Keratinocyte (primary cell): ENCODE measurements around the gene MS4A3. TPM values are rescaled to one million over a fixed set of nuclear protein-coding genes. Genes with fewer than 3 reads are reported as not detected.

Experiments used
- DNase-seq: peaks from one replicate; pipeline ENCODE4 v3.0.0-alpha.2; 2011; ENCODE audit warnings: low read depth, missing footprints, low spot score
- FAIRE-seq: peaks from 2 replicates; lab custom pipeline; 2011; peaks lifted over from hg19 to GRCh38; lab: Jason Lieb, UNC
- H2AFZ ChIP-seq: 2 replicates; pipeline ENCODE4 v1.6.0; 2012; ENCODE audit warnings: low read length, control low read depth, inconsistent platforms; ENCODE audit not compliant: control insufficient read depth
- H3K27ac ChIP-seq: 2 replicates; pipeline ENCODE4 v1.5.1; 2011; ENCODE audit warnings: low read length; ENCODE audit not compliant: control insufficient read depth, insufficient read depth
- H3K27me3 ChIP-seq: 3 replicates; pipeline ENCODE4 v1.6.0; 2011; ENCODE audit warnings: low read length; ENCODE audit not compliant: control insufficient read depth, insufficient read depth; ENCODE audit errors: extremely low read depth
- H3K36me3 ChIP-seq, 2 experiments: 2 replicates in 1 of 2; 3 replicates in 1 of 2; pipeline ENCODE4 v1.5.1; 2011; ENCODE audit warnings: low read length in 2 of 2, mild to moderate bottlenecking in 1 of 2; ENCODE audit not compliant: control insufficient read depth in 2 of 2, insufficient read depth in 2 of 2; ENCODE audit errors: extremely low read depth in 1 of 2
- H3K4me1 ChIP-seq: 3 replicates; pipeline ENCODE4 v1.5.1; 2011; ENCODE audit warnings: low read length; ENCODE audit not compliant: control insufficient read depth, insufficient read depth; ENCODE audit errors: extremely low read depth
- H3K4me2 ChIP-seq: 3 replicates; pipeline ENCODE4 v1.6.0; 2011; ENCODE audit warnings: low read depth, low read length; ENCODE audit not compliant: control insufficient read depth, insufficient read depth; ENCODE audit errors: extremely low read depth
- H3K4me3 ChIP-seq, 3 experiments: fragments of 200-600 bp in 1 of 3; sonication (generic) in 1 of 3; 2 replicates in 2 of 3; 3 replicates in 1 of 3; pipeline ENCODE4 v1.5.1; 2011 to 2016; ENCODE audit warnings: low read length in 3 of 3, mild to moderate bottlenecking in 3 of 3, control low read depth in 2 of 3, inconsistent platforms in 1 of 3, low read depth in 1 of 3, mixed read lengths in 1 of 3, mixed run types in 1 of 3, moderate library complexity in 1 of 3; ENCODE audit not compliant: control insufficient read depth in 2 of 3, insufficient read depth in 2 of 3; ENCODE audit errors: extremely low read depth in 1 of 3
- H3K79me2 ChIP-seq: 2 replicates; pipeline ENCODE4 v1.6.0; 2012; ENCODE audit warnings: low read length; ENCODE audit not compliant: control insufficient read depth, insufficient read depth
- H3K9ac ChIP-seq: 3 replicates; pipeline ENCODE4 v1.6.0; 2011; ENCODE audit warnings: low read length; ENCODE audit not compliant: control insufficient read depth, insufficient read depth; ENCODE audit errors: extremely low read depth
- H3K9me1 ChIP-seq: 3 replicates; pipeline ENCODE4 v1.6.0; 2011; ENCODE audit warnings: low read length; ENCODE audit not compliant: control insufficient read depth, insufficient read depth; ENCODE audit errors: extremely low read depth
- H3K9me3 ChIP-seq: 2 replicates; pipeline ENCODE4 v1.5.1; 2012; ENCODE audit warnings: low read depth, low read length; ENCODE audit not compliant: control insufficient read depth
- H4K20me1 ChIP-seq: 3 replicates; pipeline ENCODE4 v1.6.0; 2011; ENCODE audit warnings: low read length; ENCODE audit not compliant: control insufficient read depth, insufficient read depth; ENCODE audit errors: extremely low read depth
- CTCF ChIP-seq, 3 experiments: IDR thresholded peaks in 1 of 3; conservative IDR thresholded peaks in 1 of 3; optimal IDR thresholded peaks in 1 of 3; 2 replicates in 2 of 3; 3 replicates in 1 of 3; pipeline versions ENCODE3 to v1.5.1; 2011; ENCODE audit warnings: low read length in 3 of 3, mild to moderate bottlenecking in 3 of 3, moderate library complexity in 2 of 3, control low read depth in 1 of 3, inconsistent platforms in 1 of 3; ENCODE audit not compliant: insufficient read depth in 2 of 3; ENCODE audit errors: extremely low read depth in 1 of 3
- EZH2 ChIP-seq: IDR thresholded peaks from one replicate; pipeline ENCODE4 v1.6.1; 2012; ENCODE audit warnings: inconsistent platforms, mild to moderate bottlenecking, low read length, moderate library complexity
- dilution Hi-C: fragments of 300-500 bp; cut with MboI; formaldehyde crosslinking; loops from one replicate; pipeline ENCODE4 v1.7.0; 2020; ENCODE audit warnings: low sequenced_read_pairs; ENCODE audit not compliant: extremely low pct_ligation_motif_present
- polyA minus RNA-seq, 3 experiments: library from RNA; depleted of rRNA, polyadenylated mRNA; stranded (reverse); fragments of >200 nt; gene quantifications; 1 replicate in 1 of 3; 2 replicates in 1 of 3; 3 replicates in 1 of 3; pipeline ENCODE4 v1.2.3, GENCODE V29; 2011
- polyA plus RNA-seq, 5 experiments: library from polyadenylated mRNA; depleted of rRNA in 3 of 5; stranded (reverse) in 3 of 5; stranded (forward) in 1 of 5; unstranded in 1 of 5; fragments of >200 nt; gene quantifications; 1 replicate in 1 of 5; 2 replicates in 3 of 5; 3 replicates in 1 of 5; pipeline versions ENCODE4 v1.2.1 to v1.2.3, GENCODE V29; 2011 to 2012; ENCODE audit warnings: missing spikeins in 2 of 5, low read depth in 1 of 5, low replicate concordance in 1 of 5

MS4A3 gene, protein sequence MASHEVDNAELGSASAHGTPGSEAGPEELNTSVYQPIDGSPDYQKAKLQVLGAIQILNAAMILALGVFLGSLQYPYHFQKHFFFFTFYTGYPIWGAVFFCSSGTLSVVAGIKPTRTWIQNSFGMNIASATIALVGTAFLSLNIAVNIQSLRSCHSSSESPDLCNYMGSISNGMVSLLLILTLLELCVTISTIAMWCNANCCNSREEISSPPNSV
- polyA plus RNA-seq = not detected in 3 replicates
- not detected for polyA plus RNA-seq (2011; ENCODE audit: low read depth)
- polyA plus RNA-seq (2011; cell fraction: cytosol; rRNA removed) = not detected in 2 replicates
- polyA plus RNA-seq (2011; cell fraction: nucleus; rRNA removed) = not detected in 2 replicates
- polyA plus RNA-seq (2012; ENCODE audit: low replicate concordance) = not detected in 2 replicates
- not detected in 3 replicates for polyA minus RNA-seq
- not detected for polyA minus RNA-seq (2011; cell fraction: cytosol; rRNA and poly(A)+ RNA removed)
- polyA minus RNA-seq (2011; cell fraction: nucleus; rRNA and poly(A)+ RNA removed) = not detected in 2 replicates

GRCh38 chr11:60056349-60056969, at the start of gene MS4A3:
Gene MS4A3, plus strand, starts transcription at chr11:60056665. Its CDS starts 4,496 bp downstream, at chr11:60061161.
- no peaks in the 10 kb centered on the region for H3K27me3 ChIP-seq
- no peaks in the 10 kb centered on the region for H3K9me3 ChIP-seq
- no peak within 1 kb of the TSS for H2AFZ ChIP-seq
- no peaks in the 10 kb centered on the region for H3K79me2 ChIP-seq
- no peaks in the 10 kb centered on the region for H3K9me1 ChIP-seq
- TF ChIP-seq EZH2 (no peak), CTCF (optimal IDR thresholded peaks at IDR 0.05 in 1 of 3, IDR thresholded peaks at IDR 0.05 in 1 of 3, conservative IDR thresholded peaks at IDR 0.05 in 1 of 3; ENCODE audit: extremely low read depth in 1 of 3, insufficient read depth in 2 of 3, low read length in 3 of 3) (no peak)
- H3K4me3 ChIP-seq = no peak within 1 kb of the TSS
- no peak within 1 kb of the TSS for H3K27ac ChIP-seq
- H3K36me3 ChIP-seq = no peaks in the 10 kb centered on the region
- DNase-seq (no peak), FAIRE-seq (no peak)
- no peak within 1 kb of the TSS for H3K9ac ChIP-seq
- no peak within 1 kb of the TSS for H3K4me2 ChIP-seq
- H4K20me1 ChIP-seq = no peaks in the 10 kb centered on the region
- H3K4me1 ChIP-seq = no peaks in the 10 kb centered on the region
- dilution Hi-C loops = no loop called here

- H3K9ac ChIP-seq = no peak within 1 kb of the TSS
These were observed 39.6 kb upstream of the MS4A3 start, which contains the start of gene OOSP4B for GRCh38 chr11:60016881-60017280. Gene OOSP4B, plus strand, starts transcription at chr11:60017181.

More at GRCh38 chr11:60016881-60017280, 39.6 kb upstream of the MS4A3 start, which contains the start of gene OOSP4B:
- Histone ChIP-seq H3K4me1 (no peaks in the 10 kb centered on the region), H3K27ac (no peak within 1 kb of the TSS), H3K27me3 (no peaks in the 10 kb centered on the region), H3K79me2 (no peaks in the 10 kb centered on the region), H2AFZ (no peak within 1 kb of the TSS), H4K20me1 (no peaks in the 10 kb centered on the region), H3K9me3 (no peaks in the 10 kb centered on the region), H3K9me1 (no peaks in the 10 kb centered on the region), H3K4me2 (no peak within 1 kb of the TSS), H3K36me3 (no peaks in the 10 kb centered on the region), H3K4me3 (no peak within 1 kb of the TSS)
- DNase-seq (no peak), FAIRE-seq (no peak)
- dilution Hi-C loops = no loop called here
- TF ChIP-seq CTCF (optimal IDR thresholded peaks at IDR 0.05 in 1 of 3, IDR thresholded peaks at IDR 0.05 in 1 of 3, conservative IDR thresholded peaks at IDR 0.05 in 1 of 3; ENCODE audit: extremely low read depth in 1 of 3, insufficient read depth in 2 of 3, low read length in 3 of 3) = no peak
- no peak for TF ChIP-seq EZH2
